H1 (cell line): Measurements from ENCODE around the gene SAMD4A. TPM values are rescaled to one million over a fixed set of nuclear protein-coding genes. Genes with fewer than 3 reads are reported as not detected.

Experiments
- ASH2L ChIP-seq: fragments of 200-600, 300-600 bp; sonication (generic); IDR thresholded peaks from one replicate; pipeline ENCODE4 v1.7.1; 2017; ENCODE audit warnings: low read length
- KDM1A ChIP-seq: fragments of 200-600, 300-600 bp; sonication (generic); IDR thresholded peaks from 2 replicates; pipeline ENCODE4 v1.7.1; 2016; ENCODE audit warnings: mild to moderate bottlenecking, low read length, borderline replicate concordance
- POLR2A ChIP-seq, 2 experiments: IDR thresholded peaks; 1 replicate in 1 of 2; 2 replicates in 1 of 2; pipeline ENCODE4 v1.6.1; 2011; ENCODE audit warnings: low read depth in 2 of 2, low read length in 2 of 2, mild to moderate bottlenecking in 2 of 2; ENCODE audit errors: control extremely low read depth in 1 of 2
- USF2 ChIP-seq: IDR thresholded peaks from 2 replicates; pipeline ENCODE4 v1.6.1; 2011; ENCODE audit warnings: low read length, improper control_type of control experiment
- polyA plus RNA-seq, 7 experiments: library from polyadenylated mRNA; depleted of rRNA in 3 of 7; stranded (reverse) in 5 of 7; unstranded in 2 of 7; fragments of >200 nt in 5 of 7; fragments of 200-250 nt in 2 of 7; gene quantifications; 1 replicate in 5 of 7; 2 replicates in 1 of 7; 4 replicates in 1 of 7; pipeline versions ENCODE4 v1.2.1 to v1.2.3, GENCODE V29; 2011 to 2013; ENCODE audit warnings: missing spikeins in 2 of 7, mixed read lengths in 2 of 7
- total RNA-seq: library from RNA; stranded (reverse); fragmentation: NEBNext Ultra II Directional; extraction: Animal tissue kit (Norgen Biotek cat#: 25700); gene quantifications from 2 replicates; pipeline ENCODE4 v1.2.1, GENCODE V29; 2021

SAMD4A gene
- total and polyA plus RNA-seq, 2 of the 8 experiments (the other 6 are each of a cell fraction or from before 2014, with no cell fraction given), result 2.4 to 12.3 TPM

- TF ChIP-seq USF2 (no peak), POLR2A (IDR thresholded peaks at IDR 0.05; ENCODE audit: control extremely low read depth in 1 of 2, low read depth in 2 of 2, low read length in 2 of 2) (no peak), KDM1A (no peak), ASH2L (no peak)
- TF ChIP-seq, all 59 proteins: peak for 0
Observed at GRCh38 chr14:54681811-54682261, 114.9 kb downstream of the SAMD4A start (continued).
